NCI-H1436 (cell line): ENCODE measurements around the gene P4HA2.

ENCODE experiments used
- DNase-seq: peaks from one replicate; lab custom pipeline; 2025; lab: John Stamatoyannopoulos, UW

P4HA2 gene

DNA sequence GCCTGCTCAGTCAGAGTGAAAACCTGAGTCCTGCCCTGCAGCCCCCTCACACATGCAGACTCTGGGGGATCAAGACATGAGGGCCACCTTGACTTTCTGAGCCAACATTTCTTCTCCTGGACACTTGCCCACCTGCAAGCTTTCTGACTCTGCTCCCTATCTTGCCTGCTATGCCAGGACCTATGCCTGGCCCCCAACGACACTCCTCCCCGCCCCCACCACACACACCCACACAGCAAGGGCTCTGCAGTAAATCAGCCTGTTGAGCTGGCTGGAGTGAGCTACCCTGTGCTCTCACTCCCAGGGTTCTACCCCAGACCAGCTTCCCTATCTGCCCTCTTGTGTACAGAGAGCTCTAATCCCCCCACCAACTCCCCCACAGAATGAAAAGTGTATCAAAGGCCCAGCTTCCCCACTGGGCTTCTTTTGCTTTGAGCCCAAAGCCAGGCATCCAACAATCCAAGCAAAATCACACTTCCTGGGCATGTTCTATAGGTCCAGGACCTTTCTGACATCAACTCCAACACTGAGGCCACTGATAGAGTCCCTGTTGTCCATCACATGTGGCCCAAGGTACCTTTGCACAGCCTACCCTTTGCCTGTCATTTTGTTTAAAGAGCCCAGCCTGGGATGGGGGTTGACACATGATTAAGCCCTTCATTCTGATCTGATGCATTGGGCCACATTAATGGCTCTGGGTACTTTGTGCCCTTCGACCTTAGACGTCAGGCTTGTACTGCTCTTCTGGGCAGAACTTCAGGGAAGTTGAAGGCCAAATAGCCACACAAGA, 37.1 kb upstream of the P4HA2 start:
- no peak for DNase-seq

DNA sequence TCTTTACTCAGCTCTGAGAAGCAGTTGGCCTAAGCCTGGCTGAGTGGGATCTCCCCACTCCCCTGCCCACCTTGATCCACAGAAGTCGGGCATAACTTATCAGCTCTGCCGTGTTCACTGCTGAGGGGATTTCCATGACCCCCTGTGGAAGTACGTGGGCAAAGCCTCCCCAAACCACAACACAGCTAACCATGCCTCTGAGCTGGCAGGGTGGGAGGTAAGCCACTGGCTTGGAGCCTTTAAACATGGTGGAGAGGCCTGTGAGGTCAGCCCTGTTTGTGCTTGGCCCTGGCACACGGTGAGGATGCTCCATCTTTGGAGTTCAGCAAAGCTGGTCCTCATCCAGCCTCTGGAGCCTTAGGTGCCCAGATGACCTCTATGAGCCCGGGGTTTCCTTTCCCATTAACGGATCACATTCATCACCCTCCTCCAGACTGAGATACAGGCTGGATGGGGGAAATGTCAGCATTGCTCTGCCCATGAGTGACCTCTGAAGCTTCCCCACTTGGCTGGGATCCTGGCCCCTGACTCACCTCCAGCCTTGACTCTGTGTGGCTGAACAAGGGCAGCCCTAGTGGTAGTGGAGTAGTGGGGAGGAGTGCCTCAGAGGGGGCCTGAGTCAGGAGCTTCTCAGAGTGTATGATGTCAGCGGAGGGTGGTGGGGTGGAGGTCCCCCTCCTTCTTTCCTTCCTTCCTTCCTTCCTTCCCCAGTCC, 36.1 kb upstream of the P4HA2 start:
- no peak for DNase-seq

DNA sequence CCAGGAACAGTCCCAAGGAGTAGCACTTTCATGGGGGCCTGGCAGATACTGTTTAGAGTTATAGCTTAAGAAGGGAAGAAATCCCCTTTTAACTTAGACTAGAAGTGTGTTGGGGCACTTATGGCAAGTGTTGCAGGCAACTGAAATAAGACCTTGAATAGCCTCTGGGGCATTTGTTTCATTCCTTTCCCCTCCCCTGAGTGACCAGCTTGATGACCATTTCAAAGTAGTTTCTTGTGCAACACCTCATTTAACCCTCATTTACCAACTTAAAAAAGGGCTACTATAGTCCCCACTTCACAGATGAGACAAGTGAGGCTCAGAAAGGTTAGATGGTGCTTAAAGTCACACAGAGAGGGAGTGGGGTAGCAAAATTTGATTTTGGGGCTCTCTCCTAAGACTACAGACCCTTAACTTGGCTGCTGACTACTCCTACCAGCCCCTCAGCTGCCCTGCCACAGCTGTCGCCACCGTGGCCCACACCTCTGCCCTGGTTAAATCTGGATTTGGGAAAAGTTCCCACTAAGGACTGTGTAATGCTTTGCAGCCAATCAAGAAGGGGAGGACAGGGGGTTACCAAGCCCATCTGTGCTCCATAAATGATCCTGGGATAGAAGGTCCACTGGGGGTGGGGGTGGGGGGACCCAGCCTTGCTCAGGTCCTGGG, 35.4 kb upstream of the P4HA2 start:
- DNase-seq, result no peak

DNA sequence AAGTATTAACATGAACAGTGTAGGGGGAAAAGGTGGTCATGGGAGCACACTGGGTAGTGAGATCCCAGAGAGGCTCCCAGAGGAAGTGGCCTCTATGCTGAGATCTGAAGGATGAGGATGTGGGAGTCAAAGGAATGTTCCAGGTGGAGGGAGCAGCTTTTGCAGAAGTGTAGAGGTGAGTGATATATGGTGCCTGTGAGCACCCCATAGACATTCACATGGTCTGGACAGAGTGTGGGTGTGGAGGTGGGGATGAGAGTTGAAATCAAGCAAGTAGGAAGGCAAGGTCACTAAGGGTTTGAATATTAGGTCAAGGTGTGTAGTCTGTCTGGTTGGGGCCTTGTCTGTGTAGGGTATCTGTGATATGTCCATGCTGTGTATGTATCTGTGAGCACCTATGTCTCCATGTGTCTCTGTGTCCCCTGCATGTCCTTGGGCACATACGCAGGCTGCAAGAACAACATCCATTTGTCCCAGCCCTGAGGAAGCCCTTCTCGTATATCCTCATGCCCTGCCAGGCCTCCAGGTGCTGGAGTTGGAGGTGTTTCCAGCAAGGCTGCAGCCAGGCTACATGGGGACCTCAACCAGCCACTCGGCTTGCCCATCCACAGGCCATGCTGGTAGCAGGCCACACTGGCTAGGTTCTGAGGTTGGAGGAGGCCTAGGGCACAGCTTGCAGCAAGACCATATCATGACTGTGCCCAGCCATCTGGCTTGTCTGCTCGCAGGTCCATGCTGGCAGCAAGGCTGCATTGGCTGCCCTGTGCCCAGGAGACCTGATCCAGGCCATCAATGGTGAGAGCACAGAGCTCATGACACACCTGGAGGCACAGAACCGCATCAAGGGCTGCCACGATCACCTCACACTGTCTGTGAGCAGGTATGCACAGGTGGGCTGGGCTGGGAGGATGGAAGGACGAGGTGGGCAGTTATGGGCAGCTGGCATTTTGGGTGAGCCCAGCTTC, 34.5 kb upstream of the P4HA2 start:
- DNase-seq, result no peak

DNA sequence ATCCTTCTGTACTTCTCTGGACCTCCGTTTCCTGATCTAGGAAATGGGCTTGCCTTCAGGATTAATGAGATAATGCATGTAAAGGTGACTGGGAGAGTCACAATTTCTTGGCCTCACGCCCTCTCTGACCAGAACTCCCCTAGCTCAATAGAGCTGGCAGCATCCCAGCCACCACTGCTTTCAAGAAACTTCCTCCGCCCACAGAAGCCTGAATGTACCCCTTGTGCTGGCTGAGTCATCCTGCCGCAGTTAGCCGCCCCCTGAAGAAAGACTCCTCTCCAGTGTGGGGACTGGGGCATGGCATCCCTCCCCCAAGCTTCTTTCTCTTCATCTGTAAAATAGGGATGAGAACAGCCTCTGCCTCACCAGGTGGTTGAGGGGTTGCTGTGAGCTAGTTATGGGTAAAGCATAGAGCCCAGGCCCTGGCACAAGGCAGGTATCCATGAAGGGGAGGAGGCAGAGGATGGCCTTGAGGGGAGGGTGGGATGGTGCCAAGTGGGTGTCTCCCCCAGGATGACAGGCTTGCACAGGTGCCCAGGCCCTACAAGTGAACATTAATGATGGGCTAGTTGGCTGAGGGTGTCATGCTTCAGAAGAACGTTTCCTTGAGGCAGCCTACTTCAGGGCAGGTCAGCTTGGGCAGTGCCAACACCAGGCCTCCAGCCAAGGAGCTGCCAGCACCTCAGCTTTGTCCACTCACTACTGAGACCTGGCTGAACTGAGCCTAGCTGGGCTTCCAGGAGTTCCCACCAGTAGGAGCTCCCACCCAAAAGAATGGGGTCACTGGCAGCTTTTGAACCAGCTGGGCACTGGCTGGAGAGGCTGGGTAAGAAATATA, 33.3 kb upstream of the P4HA2 start:
- DNase-seq, result no peak

DNA sequence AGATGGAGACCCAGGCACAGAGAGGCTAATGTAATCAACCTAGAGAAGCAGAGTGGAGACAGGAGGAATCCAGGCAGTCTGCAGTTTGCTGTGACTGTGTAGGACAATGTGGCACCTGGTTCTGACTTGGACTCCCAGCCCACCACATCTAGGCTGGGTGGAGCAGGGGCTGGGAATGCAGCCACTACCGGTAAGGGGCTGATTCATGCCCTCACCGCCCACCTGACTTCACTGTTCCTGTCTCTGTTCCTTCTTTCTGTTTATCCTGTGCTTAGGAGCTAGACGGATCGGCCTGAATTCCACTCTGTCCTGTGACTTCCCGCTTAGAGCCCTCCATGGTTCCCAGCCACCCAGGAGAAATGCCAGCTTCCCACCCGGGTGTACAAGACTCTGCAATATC, 32.4 kb upstream of the P4HA2 start:
- DNase-seq, result no peak

DNA sequence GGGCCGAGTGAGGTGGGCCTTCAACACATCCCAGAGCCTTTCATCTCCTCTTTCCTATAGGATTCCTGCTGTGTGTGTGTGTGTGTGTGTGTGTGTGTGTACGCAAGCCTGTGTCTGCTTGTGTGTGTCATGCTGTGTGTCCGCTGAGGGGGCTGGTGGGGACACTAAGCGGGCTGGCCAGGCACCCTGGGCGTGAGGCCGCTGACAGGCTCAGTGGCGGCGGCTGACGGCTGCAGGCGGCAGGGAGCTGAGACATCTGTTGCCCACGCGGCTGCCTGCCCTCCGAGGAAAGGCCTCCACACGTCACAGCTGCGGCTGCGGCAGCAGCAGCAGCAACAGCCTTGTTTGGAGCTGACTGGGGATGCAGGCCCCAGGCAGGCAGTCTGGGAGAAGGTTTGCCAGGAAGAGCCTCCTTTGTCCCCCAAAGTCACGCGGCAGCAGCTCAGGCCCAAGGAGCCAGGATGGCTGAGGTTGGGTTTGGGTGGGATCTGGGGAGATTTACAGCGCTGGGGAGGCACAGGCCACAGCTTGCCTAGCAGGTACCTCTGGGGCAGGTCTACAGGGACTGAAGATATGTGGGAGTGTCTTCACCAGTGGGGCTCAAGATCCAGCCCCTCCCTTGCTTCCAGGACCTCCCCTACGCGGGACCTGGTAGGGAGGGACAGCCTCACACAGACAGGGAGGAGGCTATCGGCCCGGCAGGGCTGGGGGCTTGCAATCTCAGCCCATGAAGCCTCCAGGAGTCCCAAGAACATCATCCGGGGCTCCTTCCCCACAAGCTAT, 31.6 kb upstream of the P4HA2 start:
- DNase-seq, result no peak

DNA sequence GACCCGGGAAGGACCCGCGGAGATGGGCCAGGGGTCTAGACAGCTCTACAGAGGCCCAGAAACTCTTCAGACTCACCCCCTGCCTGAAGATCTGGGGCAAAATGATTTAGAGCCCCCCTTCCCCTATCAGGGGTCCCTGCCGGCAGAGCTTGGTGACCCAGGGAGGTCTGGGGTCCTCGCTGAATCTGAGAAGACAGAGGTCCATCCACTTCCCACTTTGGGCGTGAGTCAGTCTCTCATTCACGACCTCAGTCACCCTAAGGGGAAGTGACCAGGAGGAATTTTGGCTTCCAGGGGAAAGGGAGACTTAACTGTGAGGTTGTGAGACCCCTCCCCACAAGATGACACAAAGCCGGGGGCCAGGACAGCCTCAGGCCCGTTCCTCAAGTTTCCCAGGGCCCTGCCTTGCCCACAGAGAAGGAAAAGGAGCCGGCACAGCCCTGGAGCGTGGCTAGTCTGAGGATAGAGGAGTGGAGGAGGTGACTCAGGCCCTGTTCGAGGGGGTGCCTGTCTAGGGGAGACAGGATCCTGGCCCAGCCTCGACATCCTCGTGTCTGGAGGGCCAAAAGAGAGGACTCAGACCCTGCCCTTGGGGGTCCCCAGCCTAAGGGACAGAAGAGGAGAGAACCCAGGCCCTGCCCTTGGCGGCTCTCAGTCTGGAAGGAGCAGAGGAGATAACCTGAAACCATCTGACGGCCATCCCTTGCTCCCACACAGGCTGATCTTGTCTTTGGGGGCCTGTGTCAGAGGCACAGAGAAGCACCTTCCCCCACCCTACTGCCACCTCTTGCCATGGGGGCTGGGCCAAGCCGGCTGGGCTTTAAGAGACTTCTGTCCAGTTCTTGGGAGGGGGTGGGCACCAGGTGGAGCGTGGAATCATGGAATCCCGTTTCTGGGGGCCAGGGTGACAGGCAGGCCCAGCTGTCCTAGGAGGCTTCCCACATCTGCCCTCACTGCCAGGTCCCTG, 30.7 kb upstream of the P4HA2 start:
- DNase-seq, result no peak

DNA sequence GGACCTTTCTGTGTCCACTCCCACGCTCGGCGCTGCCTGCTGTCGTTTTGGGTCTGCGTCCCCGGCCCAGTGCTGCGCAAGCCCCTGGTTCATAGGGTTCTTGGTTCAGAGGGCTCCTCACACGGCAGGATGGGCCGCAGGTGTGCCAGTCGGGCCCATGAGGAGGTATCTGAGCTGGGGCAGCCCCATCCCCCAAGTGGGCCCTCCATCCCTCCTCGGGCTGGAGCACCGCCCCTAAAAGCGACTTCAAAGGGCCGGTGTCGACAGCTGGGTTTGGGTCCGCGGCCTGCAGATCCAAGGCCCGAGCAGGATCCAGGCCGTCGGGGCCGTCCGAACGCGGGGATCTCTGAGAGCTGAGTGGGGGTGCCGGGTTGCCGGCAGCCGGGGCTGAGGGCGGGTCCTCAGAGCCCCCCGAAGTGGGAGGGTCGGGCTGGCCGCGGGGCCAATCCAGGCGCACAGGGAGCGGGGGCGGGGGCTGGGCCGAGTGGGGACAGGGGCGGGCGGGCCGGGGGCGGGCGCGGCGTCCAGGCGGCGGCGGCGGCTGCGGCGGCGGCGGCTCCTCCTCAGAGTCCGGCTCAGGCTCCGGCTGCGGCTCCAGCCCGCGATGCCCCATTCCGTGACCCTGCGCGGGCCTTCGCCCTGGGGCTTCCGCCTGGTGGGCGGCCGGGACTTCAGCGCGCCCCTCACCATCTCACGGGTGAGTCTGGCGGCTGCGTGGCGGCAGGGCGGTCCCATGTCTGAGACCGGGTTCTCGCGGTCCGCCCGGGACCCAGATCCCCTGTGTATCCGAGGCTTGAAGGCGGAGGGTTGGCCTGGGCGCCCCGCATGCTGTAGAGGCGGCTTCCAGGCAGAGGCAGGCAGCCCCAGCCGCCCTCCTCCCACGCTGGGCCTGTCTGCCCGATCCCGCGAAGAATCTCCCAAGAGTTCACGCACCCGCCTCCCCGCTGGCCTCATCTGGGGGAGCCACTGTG, 29.8 kb upstream of the P4HA2 start, which contains the start of gene PDLIM4:
Gene PDLIM4 (plus strand): TSS at position 566 of the 971 bp plus-strand sequence. CDS start 39 bp downstream, at position 605.
- DNase-seq, result no peak

DNA sequence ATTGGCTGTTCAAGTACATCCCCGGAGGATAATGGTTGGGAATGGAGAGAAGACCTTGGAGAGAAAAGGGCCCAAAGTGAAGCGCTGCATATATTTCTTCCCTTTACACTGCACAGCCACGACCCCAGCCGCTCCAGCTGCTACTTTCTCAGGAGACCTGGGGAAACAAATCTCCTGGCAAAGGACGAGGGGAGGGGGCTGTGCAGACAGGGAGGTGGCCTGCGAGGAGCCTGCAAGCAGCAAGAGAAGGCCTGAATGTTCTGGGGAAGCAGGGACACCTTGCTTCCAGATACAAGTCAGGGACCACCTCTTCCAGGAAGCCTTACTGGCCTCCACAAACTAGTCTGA, 29.1 kb upstream of the P4HA2 start:
- DNase-seq, result no peak

DNA sequence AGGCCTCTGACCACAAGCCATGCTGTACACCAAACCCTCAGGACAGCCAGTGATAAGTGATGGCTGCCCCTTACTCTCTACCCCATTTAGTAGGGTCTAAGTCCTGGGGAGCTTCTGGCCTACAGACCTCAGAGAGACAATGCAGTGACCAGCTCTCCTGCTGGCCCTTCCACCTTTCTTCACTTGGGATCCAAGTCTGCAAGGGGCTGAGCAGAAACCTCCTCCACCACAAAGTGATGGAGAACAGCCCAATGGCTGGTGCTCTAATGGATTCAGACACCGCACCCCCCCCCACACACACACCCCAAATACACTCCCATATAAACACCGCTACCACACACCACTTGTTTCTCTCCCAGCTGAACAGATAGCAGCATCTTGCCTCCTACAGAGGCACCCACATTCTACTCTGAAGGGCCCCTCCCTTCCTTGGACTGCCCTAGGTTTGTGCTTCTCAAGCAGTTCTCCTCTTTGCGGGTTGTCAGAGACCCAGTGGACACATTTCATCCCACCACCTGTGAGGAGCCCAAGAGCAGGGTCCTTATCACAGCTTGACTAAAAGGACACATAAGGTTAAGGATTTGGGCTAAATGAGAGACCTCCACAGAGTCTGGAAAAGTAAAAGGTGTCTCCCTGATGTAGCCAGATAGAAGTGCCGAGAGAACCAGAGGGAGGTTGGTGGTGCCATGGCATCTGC, 28.6 kb upstream of the P4HA2 start:
- no peak for DNase-seq

DNA sequence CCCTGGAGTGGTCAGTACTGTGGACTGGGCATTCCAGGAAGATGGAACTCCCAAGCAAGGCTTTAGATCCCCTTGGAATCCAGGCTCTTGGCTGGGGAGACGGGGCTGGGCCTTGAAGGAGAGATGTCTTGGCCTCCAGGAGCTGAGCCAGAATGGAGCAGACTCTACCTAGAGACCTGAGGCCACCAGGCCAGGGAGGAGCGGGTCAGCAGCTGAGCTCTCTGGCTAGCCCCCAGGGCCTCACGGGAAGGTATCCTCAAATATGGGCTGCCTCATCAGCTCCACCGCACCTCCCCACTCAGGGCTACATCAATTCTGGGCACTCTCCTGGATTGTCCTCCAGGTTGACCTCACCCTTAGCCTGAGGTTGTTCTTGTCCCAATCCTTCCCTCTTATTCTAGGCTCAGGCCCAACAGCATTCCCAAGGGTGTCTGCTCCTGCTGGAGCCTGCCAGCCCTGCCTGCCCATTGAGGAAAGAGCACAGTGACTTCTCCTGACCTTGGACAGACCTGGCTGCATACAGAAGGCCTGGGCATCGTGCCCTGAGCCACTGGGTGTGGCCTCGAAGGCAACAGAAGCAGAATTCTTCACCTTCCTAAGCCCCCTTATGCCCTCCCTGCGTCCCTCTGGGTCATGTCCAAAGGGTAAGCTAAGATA, 26.8 kb upstream of the P4HA2 start:
- DNase-seq, result no peak

DNA sequence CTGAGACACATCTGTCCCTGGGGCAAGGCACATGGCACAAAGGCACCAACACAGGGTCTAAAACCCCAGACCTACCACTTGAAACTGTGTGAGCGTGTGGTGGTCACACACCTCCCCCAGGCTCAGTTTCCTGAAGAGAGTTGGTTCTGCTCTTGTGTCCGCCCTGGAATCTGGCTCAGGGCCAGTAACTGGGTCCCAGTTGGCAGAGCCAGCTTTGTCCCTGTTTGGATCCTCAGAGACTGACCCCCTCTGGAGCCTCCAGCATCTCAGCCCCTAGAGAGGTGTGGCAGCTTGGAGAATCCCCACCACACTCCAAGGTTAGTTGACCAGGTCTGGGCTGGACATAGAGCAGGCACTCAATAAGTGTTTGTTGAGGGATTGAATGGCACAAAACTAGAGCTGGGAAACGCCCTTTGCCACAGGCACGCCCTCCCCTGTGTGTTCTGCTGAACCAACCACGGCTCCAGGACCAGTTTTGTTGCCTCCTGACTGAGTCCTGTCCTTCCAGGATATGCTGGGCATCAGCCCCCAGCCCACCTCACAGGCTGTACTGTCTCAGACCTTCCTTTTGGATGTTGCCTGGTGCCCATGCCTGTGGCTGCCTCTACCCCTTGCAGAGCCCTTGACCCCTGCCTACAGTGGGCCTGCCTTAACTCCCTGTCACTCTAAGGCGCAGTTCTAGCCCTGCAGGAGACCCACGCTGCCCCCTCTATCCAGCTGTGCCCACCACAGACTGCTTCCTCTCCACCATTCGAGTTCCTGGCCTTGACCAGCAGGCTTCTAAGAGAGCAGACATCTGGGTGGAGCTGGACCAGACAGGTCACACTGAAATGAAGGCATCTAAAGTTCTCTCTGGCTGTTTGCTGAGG, 26.0 kb upstream of the P4HA2 start:
- no peak for DNase-seq

DNA sequence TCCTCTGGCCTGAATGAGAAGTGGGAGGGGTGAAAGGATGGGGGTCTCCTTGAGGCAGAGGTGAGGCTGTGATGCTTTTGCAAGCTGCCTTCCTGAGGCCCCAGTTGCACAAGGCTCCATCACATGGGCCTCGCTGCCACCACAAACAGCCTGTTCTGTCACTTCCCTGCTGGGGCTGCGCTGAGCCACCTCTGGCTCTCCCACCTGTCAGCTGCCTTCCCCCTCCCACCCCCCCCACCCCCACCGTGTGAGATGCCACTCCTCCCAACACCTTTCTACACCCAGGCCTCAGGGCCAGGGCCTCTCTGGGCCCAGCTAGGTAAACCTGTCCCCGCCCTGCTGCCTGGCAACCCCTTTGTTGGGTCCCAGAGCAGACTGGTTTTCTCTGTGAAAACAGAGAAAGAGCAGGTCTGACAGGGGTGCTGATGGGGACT, 25.4 kb upstream of the P4HA2 start:
- no peak for DNase-seq

DNA sequence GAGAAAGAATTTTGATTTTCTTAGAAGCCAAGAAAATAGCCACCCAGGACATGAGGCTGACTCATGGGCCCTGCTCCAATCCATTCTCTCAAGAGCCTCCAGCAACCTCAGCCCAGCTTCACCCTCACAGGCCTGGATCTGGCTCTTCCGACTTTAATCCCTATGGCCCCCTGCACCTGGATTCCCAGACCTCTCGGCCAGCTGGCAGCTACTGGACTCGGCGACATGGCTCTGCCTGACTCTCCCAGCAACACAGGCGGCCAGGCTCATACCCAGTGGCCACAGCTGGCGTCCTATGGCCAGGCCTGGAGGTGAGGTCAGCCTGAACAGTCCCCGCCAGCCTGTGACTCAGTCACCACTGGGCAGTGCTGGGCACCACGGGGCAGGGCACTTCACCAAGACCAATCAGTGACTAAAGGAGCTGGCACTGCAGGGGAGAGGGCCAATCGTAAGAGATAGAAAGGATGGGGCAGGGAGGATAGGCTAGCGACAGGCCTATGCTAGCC, 23.6 kb upstream of the P4HA2 start:
- no peak for DNase-seq
